Measurements from ENCODE around the gene AVP.

The AVP gene

GRCh38 chr20:3047486-3048419 is 36.8 kb downstream of the AVP start:
- DNase-seq (ENCODE audit: low read depth in 2 of 2, low spot score in 1 of 2) = no peak

- no peak for DNase-seq (ENCODE audit: low read depth in 2 of 2, low spot score in 1 of 2)
Measured at GRCh38 chr20:3046677-3047462, 37.7 kb downstream of the AVP start.

DNA sequence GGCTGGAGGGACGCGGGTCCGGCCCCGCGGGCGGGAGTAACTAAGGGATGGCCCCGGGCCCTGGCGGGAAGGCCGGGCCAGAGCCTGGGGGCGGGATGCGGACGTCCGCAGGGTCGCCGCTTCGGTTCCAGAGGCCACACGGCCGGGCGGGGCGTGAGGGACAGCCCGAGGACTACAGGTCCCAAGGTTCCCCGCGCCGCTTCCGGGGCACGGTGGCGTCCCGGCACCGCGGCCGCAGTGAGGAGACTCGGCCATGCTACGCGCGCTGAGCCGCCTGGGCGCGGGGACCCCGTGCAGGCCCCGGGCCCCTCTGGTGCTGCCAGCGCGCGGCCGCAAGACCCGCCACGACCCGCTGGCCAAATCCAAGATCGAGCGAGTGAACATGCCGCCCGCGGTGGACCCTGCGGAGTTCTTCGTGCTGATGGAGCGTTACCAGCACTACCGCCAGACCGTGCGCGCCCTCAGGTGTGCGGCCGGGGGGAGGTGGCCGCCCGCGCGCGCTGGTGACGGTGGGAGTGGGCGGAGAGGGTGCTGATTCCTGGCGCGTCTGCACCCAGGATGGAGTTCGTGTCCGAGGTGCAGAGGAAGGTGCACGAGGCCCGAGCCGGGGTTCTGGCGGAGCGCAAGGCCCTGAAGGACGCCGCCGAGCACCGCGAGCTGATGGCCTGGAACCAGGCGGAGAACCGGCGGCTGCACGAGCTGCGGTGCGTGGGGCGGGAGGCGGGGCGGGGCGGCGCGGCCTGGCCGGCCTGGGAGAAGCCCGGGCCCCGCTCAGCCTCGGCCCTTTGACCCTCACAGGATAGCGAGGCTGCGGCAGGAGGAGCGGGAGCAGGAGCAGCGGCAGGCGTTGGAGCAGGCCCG is 38.5 kb downstream of the AVP start, which contains the start of gene MRPS26:
TSS of gene MRPS26 (plus strand) at position 237 of the 861 bp plus-strand sequence. CDS start at position 254, 17 bp downstream.
- peak; percentile 54 to 62 for DNase-seq (ENCODE audit: low read depth in 2 of 2, low spot score in 1 of 2)

DNA sequence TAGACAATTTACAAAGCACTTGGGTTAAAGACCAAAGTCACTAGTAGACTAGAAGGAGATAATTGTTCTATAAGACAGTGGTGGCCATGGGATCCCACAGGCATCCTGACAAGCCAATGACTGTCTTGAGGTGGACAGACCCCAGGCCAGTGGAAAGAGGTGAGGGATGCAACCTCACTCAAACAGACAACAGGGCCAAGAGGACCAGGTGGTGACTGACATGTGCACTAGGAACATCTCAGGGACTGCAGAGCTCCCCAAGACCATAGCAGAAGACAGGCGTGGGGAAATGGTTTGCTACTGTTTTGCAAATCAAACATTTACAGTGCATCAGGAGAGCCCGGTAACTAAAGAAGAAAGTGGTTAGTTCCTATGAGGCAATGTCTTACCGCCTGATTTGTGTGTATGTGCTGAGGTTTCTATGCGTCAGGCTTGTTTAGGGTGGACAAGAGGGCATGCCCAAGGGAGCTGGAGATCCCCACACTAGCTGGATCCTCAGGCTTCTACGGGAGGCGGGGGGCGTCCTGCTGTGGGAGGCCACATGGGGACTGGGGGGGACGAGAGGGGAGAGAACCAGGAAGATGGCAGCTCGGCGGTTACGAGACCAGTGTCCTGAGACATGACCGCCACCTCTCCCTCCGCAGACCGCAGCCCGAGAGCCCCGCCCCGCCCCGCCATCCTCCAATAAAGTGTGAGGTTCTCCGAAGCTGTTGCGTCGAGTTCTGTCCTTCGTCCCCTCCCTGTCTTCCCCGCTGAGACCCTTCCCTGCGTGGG is 39.3 kb downstream of the AVP start:
- DNase-seq (ENCODE audit: low read depth in 2 of 2, low spot score in 1 of 2) = peak in 1 of 2 donors; percentile 15

DNA sequence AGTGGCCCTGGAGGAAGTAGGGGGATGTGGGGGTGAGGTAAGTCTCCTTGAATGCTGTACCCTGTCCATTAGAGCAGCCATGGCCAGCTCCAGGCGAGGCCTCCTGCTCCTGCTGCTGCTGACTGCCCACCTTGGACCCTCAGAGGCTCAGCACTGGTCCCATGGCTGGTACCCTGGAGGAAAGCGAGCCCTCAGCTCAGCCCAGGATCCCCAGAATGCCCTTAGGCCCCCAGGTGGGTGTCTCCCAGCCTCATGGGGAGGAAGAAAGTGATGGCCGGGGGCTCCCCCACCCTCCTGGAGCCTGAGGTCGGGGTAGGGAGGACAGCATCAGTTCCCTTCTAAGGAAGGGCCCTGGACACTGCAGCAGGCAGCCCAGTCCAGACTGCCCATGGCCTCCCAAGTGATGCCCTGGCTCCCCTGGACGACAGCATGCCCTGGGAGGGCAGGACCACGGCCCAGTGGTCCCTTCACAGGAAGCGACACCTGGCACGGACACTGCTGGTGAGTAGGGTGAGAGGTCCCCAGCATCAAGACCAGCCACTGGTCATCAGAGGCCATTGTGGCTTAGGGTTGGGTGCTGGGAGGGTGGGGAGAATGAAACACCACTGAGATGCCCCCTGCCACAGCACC is 40.1 kb downstream of the AVP start:
- DNase-seq (ENCODE audit: low read depth in 2 of 2, low spot score in 1 of 2) = no peak

GRCh38 chr20:3043322-3043721 is 41.2 kb downstream of the AVP start, which contains the start of gene GNRH2:
TSS of gene GNRH2 (plus strand) at chr20:3043622. CDS start at chr20:3044415, 793 bp downstream.
- no peak for DNase-seq (ENCODE audit: low read depth in 2 of 2, low spot score in 1 of 2)

- DNase-seq (ENCODE audit: low read depth in 2 of 2, low spot score in 1 of 2) = no peak
Measured at GRCh38 chr20:3042625-3043024, 41.9 kb downstream of the AVP start.

- no peak for DNase-seq (ENCODE audit: low read depth in 2 of 2, low spot score in 1 of 2)
Measured at GRCh38 chr20:3041854-3042409, 42.6 kb downstream of the AVP start.

DNA sequence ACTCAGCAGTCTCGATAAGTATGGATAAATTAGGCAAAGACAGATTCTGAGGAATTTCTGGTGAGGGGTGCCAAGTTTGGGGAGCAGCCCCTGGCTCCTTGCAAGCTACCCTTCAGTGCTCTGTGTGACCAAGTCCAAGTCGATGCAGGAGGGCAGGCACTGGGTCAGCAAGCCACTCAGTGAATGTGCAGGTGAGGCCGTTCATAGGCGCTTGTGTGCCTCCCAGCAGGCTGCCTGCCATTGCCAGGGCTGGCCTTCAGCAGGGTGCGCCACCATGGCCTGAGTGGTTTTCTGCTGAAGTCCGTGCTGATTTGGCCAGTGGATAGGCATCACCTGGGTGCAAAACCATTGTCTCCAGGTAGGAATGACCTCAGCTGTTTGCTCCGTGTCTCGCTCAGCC is 44.4 kb downstream of the AVP start:
- DNase-seq (ENCODE audit: low read depth in 2 of 2, low spot score in 1 of 2) = no peak

- no peak for DNase-seq (ENCODE audit: low read depth in 2 of 2, low spot score in 1 of 2)
Measured at GRCh38 chr20:3039426-3039825, 45.1 kb downstream of the AVP start.

DNA sequence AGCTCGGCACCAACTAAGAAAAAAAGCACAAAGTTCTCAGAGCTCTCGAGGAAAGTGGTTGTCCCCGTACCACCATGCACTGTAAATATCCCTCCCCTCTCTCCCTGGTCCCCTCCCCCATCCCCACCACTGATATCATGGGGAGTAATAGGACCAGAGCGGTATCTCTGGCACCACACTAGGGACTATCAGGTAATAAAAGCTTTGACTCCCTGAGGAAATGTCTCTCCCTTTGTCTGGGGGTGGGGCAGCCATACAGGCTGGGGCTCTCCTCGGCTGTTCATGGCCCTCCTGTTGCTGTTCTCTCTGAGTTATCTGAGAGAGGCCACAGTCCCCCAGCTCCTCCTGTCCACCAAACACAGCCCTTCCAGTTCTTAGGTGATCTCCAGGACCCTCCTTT is 46.1 kb downstream of the AVP start:
- DNase-seq (ENCODE audit: low read depth in 2 of 2, low spot score in 1 of 2) = no peak

- no peak for DNase-seq (ENCODE audit: low read depth in 2 of 2, low spot score in 1 of 2)
Measured at GRCh38 chr20:3037654-3038053, 46.9 kb downstream of the AVP start.

DNA sequence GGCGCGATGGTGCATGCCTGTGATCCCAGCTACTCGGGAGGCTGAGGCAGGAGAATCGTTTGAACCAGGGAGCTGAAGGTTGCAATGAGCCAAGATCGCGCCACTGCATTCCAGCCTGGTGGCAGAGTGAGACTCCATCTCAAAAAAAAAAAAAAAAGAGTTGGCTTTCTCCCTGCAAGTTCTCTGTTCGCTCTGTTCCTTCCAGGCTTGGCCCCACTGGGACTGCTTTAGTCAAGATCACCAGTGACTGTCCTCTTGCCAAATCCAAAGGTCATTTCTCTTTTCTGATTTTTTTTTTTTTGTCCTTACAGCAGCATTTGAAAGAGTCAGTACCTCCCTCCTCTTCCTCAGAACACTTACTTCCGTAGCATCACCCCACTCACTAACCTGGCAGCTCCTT is 51.9 kb downstream of the AVP start:
- DNase-seq (ENCODE audit: low read depth in 2 of 2, low spot score in 1 of 2) = no peak

All from stimulated activated CD8-positive, alpha-beta memory T cell treated with anti-CD3 and anti-CD28 coated beads, Interleukin-4, amount 100 ng/mL, for 4 hours (primary cell).